Hematopoietic multipotent progenitor cell (in vitro differentiated cells): Measurements from ENCODE around the gene CLK4. TPM values are rescaled to one million over a fixed set of nuclear protein-coding genes. Genes with fewer than 3 reads are reported as not detected.
A peak's percentile ranks its signal among the peaks of the same experiment; 100 is the strongest.

Experiments used
- DNase-seq, 3 donors: peaks; one replicate each; pipeline ENCODE4 v3.0.0-alpha.2; 2011 to 2015; ENCODE audit warnings: low read depth in 2 of 3, low spot score in 2 of 3
- total RNA-seq: library from RNA; depleted of rRNA; stranded (reverse); fragments of >200 nt; gene quantifications from one replicate; pipeline ENCODE4 v1.2.3, GENCODE V29; 2012

CLK4 gene
- total RNA-seq, 1 donor, result 18.9 TPM

GRCh38 chr5:178589180-178590140 lies 37.4 kb downstream of the CLK4 start:
- DNase-seq, result peak in 2 of 3 donors; percentile 37 to 50

GRCh38 chr5:178588769-178589168 lies 38.1 kb downstream of the CLK4 start:
- no peak for DNase-seq

- DNase-seq, result no peak
Measured at GRCh38 chr5:178587763-178588611, 38.9 kb downstream of the CLK4 start.

- DNase-seq, result no peak
Measured at GRCh38 chr5:178586396-178586795, 40.5 kb downstream of the CLK4 start.

- DNase-seq, result peak in 2 of 3 donors; percentile 41 to 44
Measured at GRCh38 chr5:178585421-178585820, 41.4 kb downstream of the CLK4 start.

- DNase-seq, result no peak
Measured at GRCh38 chr5:178583279-178583678, 43.6 kb downstream of the CLK4 start.

- DNase-seq, result no peak
Measured at GRCh38 chr5:178582291-178582690, 44.6 kb downstream of the CLK4 start.

- no peak for DNase-seq
Measured at GRCh38 chr5:178581621-178582020, 45.2 kb downstream of the CLK4 start.

GRCh38 chr5:178580271-178580955 lies 46.4 kb downstream of the CLK4 start:
- DNase-seq, result no peak

GRCh38 chr5:178577944-178578343 lies 48.9 kb downstream of the CLK4 start:
- no peak for DNase-seq

- DNase-seq, result no peak
Measured at GRCh38 chr5:178577376-178577839, 49.4 kb downstream of the CLK4 start.

- no peak for DNase-seq
Measured at GRCh38 chr5:178576591-178577351, 50.1 kb downstream of the CLK4 start.

- no peak for DNase-seq
Measured at GRCh38 chr5:178573216-178573615, 53.6 kb downstream of the CLK4 start.

- DNase-seq, result no peak
Measured at GRCh38 chr5:178572617-178573016, 54.2 kb downstream of the CLK4 start.

- DNase-seq, result no peak
Measured at GRCh38 chr5:178569485-178569884, 57.4 kb downstream of the CLK4 start.

- no peak for DNase-seq
Measured at GRCh38 chr5:178564811-178565550, 61.9 kb downstream of the CLK4 start.

GRCh38 chr5:178564397-178564796 lies 62.5 kb downstream of the CLK4 start:
- DNase-seq, result no peak

- no peak for DNase-seq
Measured at GRCh38 chr5:178563621-178564020, 63.2 kb downstream of the CLK4 start.

GRCh38 chr5:178561746-178562264 lies 65.0 kb downstream of the CLK4 start:
- no peak for DNase-seq
